Muscle layer of duodenum (tissue), 2 donors: ENCODE measurements around the gene RERE.

ENCODE experiments used
- H3K27ac ChIP-seq: one replicate; pipeline ENCODE4 v1.7.0; 2013; ENCODE audit warnings: mild to moderate bottlenecking, low read length
- H3K27me3 ChIP-seq: one replicate; pipeline ENCODE4 v1.7.0; 2013; ENCODE audit warnings: low read depth, mild to moderate bottlenecking, control low read depth, low read length
- H3K36me3 ChIP-seq, 2 donors: one replicate each; pipeline ENCODE4 v1.7.0; 2013; ENCODE audit warnings: low read length in 2 of 2, control low read depth in 1 of 2, mild to moderate bottlenecking in 1 of 2; ENCODE audit not compliant: insufficient read depth in 2 of 2, control insufficient read depth in 1 of 2
- H3K4me1 ChIP-seq, 2 donors: one replicate each; pipeline ENCODE4 v1.7.0; 2013; ENCODE audit warnings: low read length in 2 of 2, mild to moderate bottlenecking in 2 of 2, control low read depth in 1 of 2, moderate library complexity in 1 of 2; ENCODE audit not compliant: insufficient read depth in 2 of 2, control insufficient read depth in 1 of 2
- H3K4me3 ChIP-seq, 2 donors: one replicate each; pipeline ENCODE4 v1.7.0; 2013; ENCODE audit warnings: low read length in 2 of 2, low read depth in 1 of 2, mild to moderate bottlenecking in 1 of 2
- H3K9me3 ChIP-seq, 2 donors: one replicate each; pipeline ENCODE4 v1.7.0; 2013; ENCODE audit warnings: low read length in 2 of 2, control low read depth in 1 of 2, mild to moderate bottlenecking in 1 of 2; ENCODE audit not compliant: control insufficient read depth in 1 of 2
- donor health status: healthy.

Gene RERE

GRCh38 chr1:8358241-8358896 lies 459.1 kb downstream of the RERE start:
- H3K27ac ChIP-seq: no peak overlapping the region

GRCh38 chr1:8357329-8358101 lies 459.9 kb downstream of the RERE start:
- Histone ChIP-seq H3K27me3 (no peaks in the 10 kb centered on the region), H3K4me3 (no peak overlapping the region), H3K9me3 (no peaks in the 10 kb centered on the region), H3K36me3 (peaks cover 63 to 78% of the 10 kb centered on the region in 2 donors), H3K27ac (no peak overlapping the region), H3K4me1 (peaks cover 0 to 34% of the 10 kb centered on the region in 2 donors)

More at GRCh38 chr1:8358241-8358896, 459.1 kb downstream of the RERE start:
- H3K9me3 ChIP-seq: no peaks in the 10 kb centered on the region
- peaks cover 65 to 82% of the 10 kb centered on the region in 2 donors for H3K36me3 ChIP-seq
- peaks cover 3 to 32% of the 10 kb centered on the region in 2 donors for H3K4me1 ChIP-seq
- no peaks in the 10 kb centered on the region for H3K27me3 ChIP-seq
- no peak overlapping the region for H3K4me3 ChIP-seq

GRCh38 chr1:8356256-8357209 lies 460.9 kb downstream of the RERE start:
- H3K4me3 ChIP-seq: no peak overlapping the region
- H3K27me3 ChIP-seq: no peaks in the 10 kb centered on the region
- peaks cover 56 to 68% of the 10 kb centered on the region in 2 donors for H3K36me3 ChIP-seq
- peaks cover 0 to 43% of the 10 kb centered on the region in 2 donors for H3K4me1 ChIP-seq
- no peak overlapping the region for H3K27ac ChIP-seq
- no peaks in the 10 kb centered on the region for H3K9me3 ChIP-seq

- peaks cover 0 to 45% of the 10 kb centered on the region in 2 donors for H3K4me1 ChIP-seq
- no peaks in the 10 kb centered on the region for H3K9me3 ChIP-seq
- H3K27me3 ChIP-seq: no peaks in the 10 kb centered on the region
- peaks cover 51 to 59% of the 10 kb centered on the region in 2 donors for H3K36me3 ChIP-seq
- H3K27ac ChIP-seq: no peak overlapping the region
- H3K4me3 ChIP-seq: no peak overlapping the region
These were observed 461.8 kb downstream of the RERE start for GRCh38 chr1:8355439-8356255.

- Histone ChIP-seq H3K36me3 (peaks cover 44 to 47% of the 10 kb centered on the region in 2 donors), H3K4me1 (peaks cover 0 to 45% of the 10 kb centered on the region in 2 donors), H3K4me3 (no peak overlapping the region), H3K27me3 (no peaks in the 10 kb centered on the region), H3K9me3 (no peaks in the 10 kb centered on the region), H3K27ac (no peak overlapping the region)
These were observed 463.4 kb downstream of the RERE start for GRCh38 chr1:8354038-8354437.

- Histone ChIP-seq H3K9me3 (no peaks in the 10 kb centered on the region), H3K4me3 (no peak overlapping the region), H3K36me3 (peaks cover 35 to 41% of the 10 kb centered on the region in 2 donors), H3K27me3 (no peaks in the 10 kb centered on the region), H3K27ac (peak overlapping the region; percentile 68), H3K4me1 (peaks cover 0 to 45% of the 10 kb centered on the region in 2 donors)
These were observed 464.3 kb downstream of the RERE start for GRCh38 chr1:8352886-8353785.

GRCh38 chr1:8352471-8352845 lies 465.0 kb downstream of the RERE start:
- Histone ChIP-seq H3K9me3 (no peaks in the 10 kb centered on the region), H3K27ac (peak overlapping the region; percentile 68), H3K4me1 (peaks cover 0 to 38% of the 10 kb centered on the region in 2 donors), H3K4me3 (no peak overlapping the region), H3K36me3 (peaks cover 28 to 34% of the 10 kb centered on the region in 2 donors), H3K27me3 (no peaks in the 10 kb centered on the region)

- Histone ChIP-seq H3K27ac (no peak overlapping the region), H3K36me3 (peaks cover 23 to 29% of the 10 kb centered on the region in 2 donors), H3K4me1 (peaks cover 0 to 38% of the 10 kb centered on the region in 2 donors)
These were observed 465.6 kb downstream of the RERE start for GRCh38 chr1:8351693-8352470.

GRCh38 chr1:8350914-8351684 lies 466.3 kb downstream of the RERE start:
- Histone ChIP-seq H3K4me3 (no peak overlapping the region), H3K4me1 (peaks cover 0 to 38% of the 10 kb centered on the region in 2 donors), H3K27ac (no peak overlapping the region), H3K36me3 (peaks cover 16 to 25% of the 10 kb centered on the region in 2 donors), H3K27me3 (no peaks in the 10 kb centered on the region), H3K9me3 (no peaks in the 10 kb centered on the region)

More at GRCh38 chr1:8351693-8352470, 465.6 kb downstream of the RERE start:
- H3K9me3 ChIP-seq: no peaks in the 10 kb centered on the region
- H3K4me3 ChIP-seq: no peak overlapping the region
- no peaks in the 10 kb centered on the region for H3K27me3 ChIP-seq
